Keratinocyte (primary cell): Measurements from ENCODE around the gene C19orf85. TPM values are rescaled to one million over a fixed set of nuclear protein-coding genes. Genes with fewer than 3 reads are reported as not detected.
A peak's percentile ranks its signal among the peaks of the same experiment; 100 is the strongest.

Experiments
- DNase-seq: peaks from one replicate; pipeline ENCODE4 v3.0.0-alpha.2; 2011; ENCODE audit warnings: low read depth, missing footprints, low spot score
- FAIRE-seq: peaks from 2 replicates; lab custom pipeline; 2011; peaks lifted over from hg19 to GRCh38; lab: Jason Lieb, UNC
- H2AFZ ChIP-seq: 2 replicates; pipeline ENCODE4 v1.6.0; 2012; ENCODE audit warnings: low read length, control low read depth, inconsistent platforms; ENCODE audit not compliant: control insufficient read depth
- H3K27ac ChIP-seq: 2 replicates; pipeline ENCODE4 v1.5.1; 2011; ENCODE audit warnings: low read length; ENCODE audit not compliant: control insufficient read depth, insufficient read depth
- H3K27me3 ChIP-seq: 3 replicates; pipeline ENCODE4 v1.6.0; 2011; ENCODE audit warnings: low read length; ENCODE audit not compliant: control insufficient read depth, insufficient read depth; ENCODE audit errors: extremely low read depth
- H3K36me3 ChIP-seq, 2 experiments: 2 replicates in 1 of 2; 3 replicates in 1 of 2; pipeline ENCODE4 v1.5.1; 2011; ENCODE audit warnings: low read length in 2 of 2, mild to moderate bottlenecking in 1 of 2; ENCODE audit not compliant: control insufficient read depth in 2 of 2, insufficient read depth in 2 of 2; ENCODE audit errors: extremely low read depth in 1 of 2
- H3K4me1 ChIP-seq: 3 replicates; pipeline ENCODE4 v1.5.1; 2011; ENCODE audit warnings: low read length; ENCODE audit not compliant: control insufficient read depth, insufficient read depth; ENCODE audit errors: extremely low read depth
- H3K4me2 ChIP-seq: 3 replicates; pipeline ENCODE4 v1.6.0; 2011; ENCODE audit warnings: low read depth, low read length; ENCODE audit not compliant: control insufficient read depth, insufficient read depth; ENCODE audit errors: extremely low read depth
- H3K4me3 ChIP-seq, 3 experiments: fragments of 200-600 bp in 1 of 3; sonication (generic) in 1 of 3; 2 replicates in 2 of 3; 3 replicates in 1 of 3; pipeline ENCODE4 v1.5.1; 2011 to 2016; ENCODE audit warnings: low read length in 3 of 3, mild to moderate bottlenecking in 3 of 3, control low read depth in 2 of 3, inconsistent platforms in 1 of 3, low read depth in 1 of 3, mixed read lengths in 1 of 3, mixed run types in 1 of 3, moderate library complexity in 1 of 3; ENCODE audit not compliant: control insufficient read depth in 2 of 3, insufficient read depth in 2 of 3; ENCODE audit errors: extremely low read depth in 1 of 3
- H3K79me2 ChIP-seq: 2 replicates; pipeline ENCODE4 v1.6.0; 2012; ENCODE audit warnings: low read length; ENCODE audit not compliant: control insufficient read depth, insufficient read depth
- H3K9ac ChIP-seq: 3 replicates; pipeline ENCODE4 v1.6.0; 2011; ENCODE audit warnings: low read length; ENCODE audit not compliant: control insufficient read depth, insufficient read depth; ENCODE audit errors: extremely low read depth
- H3K9me1 ChIP-seq: 3 replicates; pipeline ENCODE4 v1.6.0; 2011; ENCODE audit warnings: low read length; ENCODE audit not compliant: control insufficient read depth, insufficient read depth; ENCODE audit errors: extremely low read depth
- H3K9me3 ChIP-seq: 2 replicates; pipeline ENCODE4 v1.5.1; 2012; ENCODE audit warnings: low read depth, low read length; ENCODE audit not compliant: control insufficient read depth
- H4K20me1 ChIP-seq: 3 replicates; pipeline ENCODE4 v1.6.0; 2011; ENCODE audit warnings: low read length; ENCODE audit not compliant: control insufficient read depth, insufficient read depth; ENCODE audit errors: extremely low read depth
- CTCF ChIP-seq, 3 experiments: IDR thresholded peaks in 1 of 3; conservative IDR thresholded peaks in 1 of 3; optimal IDR thresholded peaks in 1 of 3; 2 replicates in 2 of 3; 3 replicates in 1 of 3; pipeline versions ENCODE3 to v1.5.1; 2011; ENCODE audit warnings: low read length in 3 of 3, mild to moderate bottlenecking in 3 of 3, moderate library complexity in 2 of 3, control low read depth in 1 of 3, inconsistent platforms in 1 of 3; ENCODE audit not compliant: insufficient read depth in 2 of 3; ENCODE audit errors: extremely low read depth in 1 of 3
- EZH2 ChIP-seq: IDR thresholded peaks from one replicate; pipeline ENCODE4 v1.6.1; 2012; ENCODE audit warnings: inconsistent platforms, mild to moderate bottlenecking, low read length, moderate library complexity
- dilution Hi-C: fragments of 300-500 bp; cut with MboI; formaldehyde crosslinking; loops from one replicate; pipeline ENCODE4 v1.7.0; 2020; ENCODE audit warnings: low sequenced_read_pairs; ENCODE audit not compliant: extremely low pct_ligation_motif_present
- polyA plus RNA-seq, 5 experiments: library from polyadenylated mRNA; depleted of rRNA in 3 of 5; stranded (reverse) in 3 of 5; stranded (forward) in 1 of 5; unstranded in 1 of 5; fragments of >200 nt; gene quantifications; 1 replicate in 1 of 5; 2 replicates in 3 of 5; 3 replicates in 1 of 5; pipeline versions ENCODE4 v1.2.1 to v1.2.3, GENCODE V29; 2011 to 2012; ENCODE audit warnings: missing spikeins in 2 of 5, low read depth in 1 of 5, low replicate concordance in 1 of 5

The C19orf85 gene
- polyA plus RNA-seq, 1 donor (not counting 4 experiments of a cell fraction or from before 2014, with no cell fraction given) = not detected

GRCh38 chr19:55459950-55460657 lies 4.4 kb downstream of the C19orf85 start:
- DNase-seq (no peak), FAIRE-seq (no peak)
- no peaks in the 10 kb centered on the region for H3K9me1 ChIP-seq
- H2AFZ ChIP-seq = no peak overlapping the region
- no peaks in the 10 kb centered on the region for H3K9me3 ChIP-seq
- H3K79me2 ChIP-seq = no peaks in the 10 kb centered on the region
- H3K27ac ChIP-seq = no peak overlapping the region
- H3K4me2 ChIP-seq = peak overlapping the region; percentile 96
- dilution Hi-C loops = no loop called here
- no peaks in the 10 kb centered on the region for H3K27me3 ChIP-seq
- H3K4me3 ChIP-seq = peak overlapping the region in 2 of 3 experiments; percentile 84 to 85
- no peaks in the 10 kb centered on the region for H4K20me1 ChIP-seq
- peaks cover 0 to 3% of the 10 kb centered on the region in 2 experiments for H3K36me3 ChIP-seq
- H3K9ac ChIP-seq = no peak overlapping the region
- H3K4me1 ChIP-seq = peaks cover 9% of the 10 kb centered on the region
- no peak for TF ChIP-seq CTCF (optimal IDR thresholded peaks at IDR 0.05 in 1 of 3, IDR thresholded peaks at IDR 0.05 in 1 of 3, conservative IDR thresholded peaks at IDR 0.05 in 1 of 3; ENCODE audit: extremely low read depth in 1 of 3, insufficient read depth in 2 of 3, low read length in 3 of 3)
- TF ChIP-seq EZH2 = no peak

DNA sequence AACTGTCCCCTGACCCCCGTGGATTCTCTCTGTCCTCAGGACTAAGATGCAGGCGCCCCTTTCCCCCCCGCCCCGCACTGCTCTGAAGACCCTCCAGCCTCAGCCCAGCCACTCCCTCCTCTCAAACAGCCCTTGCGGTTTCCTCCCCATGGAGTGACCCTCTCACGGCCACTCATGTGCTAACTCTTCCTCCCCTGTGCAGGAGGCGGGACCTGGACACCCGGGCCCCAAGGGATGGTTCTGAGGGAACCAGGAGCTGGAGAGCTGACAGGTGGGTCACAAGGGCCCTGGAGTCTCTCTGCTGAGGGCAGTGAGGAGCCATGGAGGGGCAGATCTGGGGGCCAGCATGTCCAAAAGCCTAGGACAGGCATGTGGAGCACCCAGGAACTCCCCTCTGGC lies 5.0 kb downstream of the C19orf85 start:
- Histone ChIP-seq H3K4me1 (peaks cover 9% of the 10 kb centered on the region), H3K27me3 (no peaks in the 10 kb centered on the region), H3K36me3 (peaks cover 0 to 3% of the 10 kb centered on the region in 2 experiments), H3K79me2 (no peaks in the 10 kb centered on the region), H3K4me3 (no peak overlapping the region), H3K9ac (no peak overlapping the region), H3K9me3 (no peaks in the 10 kb centered on the region), H3K4me2 (no peak overlapping the region), H3K27ac (no peak overlapping the region), H3K9me1 (no peaks in the 10 kb centered on the region), H4K20me1 (no peaks in the 10 kb centered on the region), H2AFZ (no peak overlapping the region)
- no peak for FAIRE-seq
- dilution Hi-C loops = no loop called here
- DNase-seq = no peak
- TF ChIP-seq EZH2 (no peak), CTCF (optimal IDR thresholded peaks at IDR 0.05 in 1 of 3, IDR thresholded peaks at IDR 0.05 in 1 of 3, conservative IDR thresholded peaks at IDR 0.05 in 1 of 3; ENCODE audit: extremely low read depth in 1 of 3, insufficient read depth in 2 of 3, low read length in 3 of 3) (no peak)
